Measurements from ENCODE around the gene SOX18. TPM values are rescaled to one million over a fixed set of nuclear protein-coding genes. Genes with fewer than 3 reads are reported as not detected.
A peak's percentile ranks its signal among the peaks of the same experiment; 100 is the strongest.

SOX18 gene
- total and polyA plus RNA-seq, 2 experiments from 2014 or later = 0.21 TPM; not detected in 1

DNA sequence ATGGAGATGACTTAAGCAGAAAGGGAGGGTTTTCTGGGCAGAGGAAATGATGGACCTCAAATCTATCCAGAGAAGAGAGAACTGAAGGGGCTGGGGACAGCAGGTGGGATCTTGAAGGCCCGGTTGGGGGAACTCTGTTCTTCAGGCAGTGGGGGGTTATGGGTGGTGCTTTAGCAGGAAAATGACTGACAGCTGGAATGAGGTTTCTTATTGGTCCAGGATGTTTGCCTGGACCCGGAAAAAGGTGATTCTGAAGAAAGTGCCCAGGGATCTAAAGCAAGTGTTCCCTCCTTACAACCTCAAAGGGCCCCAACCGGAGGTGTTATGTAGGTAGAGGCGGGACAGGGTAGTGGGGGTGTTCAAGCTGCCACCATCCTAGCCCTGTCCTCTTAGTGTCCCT, 46.0 kb upstream of the SOX18 start:
- no peaks in the 10 kb centered on the region for H3F3A ChIP-seq (replicated peaks; ENCODE audit: low read depth)
- no peak overlapping the region for H3K4me3 Mint-ChIP-seq
- ATAC-seq = no peak

DNA sequence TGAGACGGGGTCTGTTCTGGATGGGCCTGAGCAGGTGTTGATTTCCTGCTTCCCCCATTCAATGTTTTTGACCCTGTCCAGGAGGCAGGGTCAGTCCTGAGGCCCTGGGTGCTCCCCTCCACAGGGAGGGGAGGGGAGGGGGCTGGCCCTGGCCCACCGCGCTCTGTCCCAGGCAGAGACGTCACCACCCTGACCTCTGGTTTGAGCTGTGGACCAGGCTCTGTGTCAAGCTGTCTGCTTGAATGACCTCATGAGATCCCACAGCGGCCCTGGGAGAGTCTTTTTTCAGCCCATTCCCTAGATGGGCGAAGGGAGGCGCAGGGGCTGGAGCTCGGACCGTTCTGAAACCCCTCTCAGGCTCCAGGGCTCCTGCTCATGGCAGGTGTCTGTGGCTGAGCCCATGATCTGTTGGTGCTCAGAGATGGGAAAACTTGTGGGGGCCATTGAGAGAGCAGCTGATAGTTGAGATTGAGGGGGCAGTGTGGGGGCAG, 43.6 kb upstream of the SOX18 start:
- H2AFZ ChIP-seq = no peak overlapping the region
- ATAC-seq (peak; percentile 46), DNase-seq (ENCODE audit: low spot score) (no peak)
- H3K27ac ChIP-seq (ENCODE audit: low read depth) = no peak overlapping the region
- peaks cover 7% of the 10 kb centered on the region for H3K4me1 Mint-ChIP-seq
- H3K4me2 ChIP-seq = no peak overlapping the region
- no peaks in the 10 kb centered on the region for H3K4me1 ChIP-seq (ENCODE audit: insufficient read depth)
- no peaks in the 10 kb centered on the region for H3K79me2 ChIP-seq (replicated peaks; ENCODE audit: insufficient read depth)
- no peak overlapping the region for H3K4me3 ChIP-seq
- H3K27me3 ChIP-seq (ENCODE audit: insufficient read depth) = no peaks in the 10 kb centered on the region
- peaks cover 4% of the 10 kb centered on the region for H3K9me3 Mint-ChIP-seq
- no peaks in the 10 kb centered on the region for H4K20me1 ChIP-seq (replicated peaks; ENCODE audit: insufficient read depth)
- no peaks in the 10 kb centered on the region for H3K36me3 ChIP-seq (ENCODE audit: insufficient read depth)
- H3K9me2 ChIP-seq (ENCODE audit: insufficient read depth) = no peaks in the 10 kb centered on the region
- no peak overlapping the region for H3K27ac Mint-ChIP-seq
- H3F3A ChIP-seq (replicated peaks; ENCODE audit: low read depth) = no peaks in the 10 kb centered on the region
- H3K27me3 Mint-ChIP-seq (ENCODE audit: insufficient read depth, low read depth, poor library complexity) = peaks cover 13% of the 10 kb centered on the region
- H3K4me3 Mint-ChIP-seq = no peak overlapping the region
- peaks cover 4% of the 10 kb centered on the region; the same call in 2 of the 3 replicates for H3K36me3 Mint-ChIP-seq (ENCODE audit: low read depth)
- TF ChIP-seq ZNF114 (CRISPR knock-in tag; IDR thresholded peaks at IDR 0.05) = no peak
- TF ChIP-seq, protein P1, sequence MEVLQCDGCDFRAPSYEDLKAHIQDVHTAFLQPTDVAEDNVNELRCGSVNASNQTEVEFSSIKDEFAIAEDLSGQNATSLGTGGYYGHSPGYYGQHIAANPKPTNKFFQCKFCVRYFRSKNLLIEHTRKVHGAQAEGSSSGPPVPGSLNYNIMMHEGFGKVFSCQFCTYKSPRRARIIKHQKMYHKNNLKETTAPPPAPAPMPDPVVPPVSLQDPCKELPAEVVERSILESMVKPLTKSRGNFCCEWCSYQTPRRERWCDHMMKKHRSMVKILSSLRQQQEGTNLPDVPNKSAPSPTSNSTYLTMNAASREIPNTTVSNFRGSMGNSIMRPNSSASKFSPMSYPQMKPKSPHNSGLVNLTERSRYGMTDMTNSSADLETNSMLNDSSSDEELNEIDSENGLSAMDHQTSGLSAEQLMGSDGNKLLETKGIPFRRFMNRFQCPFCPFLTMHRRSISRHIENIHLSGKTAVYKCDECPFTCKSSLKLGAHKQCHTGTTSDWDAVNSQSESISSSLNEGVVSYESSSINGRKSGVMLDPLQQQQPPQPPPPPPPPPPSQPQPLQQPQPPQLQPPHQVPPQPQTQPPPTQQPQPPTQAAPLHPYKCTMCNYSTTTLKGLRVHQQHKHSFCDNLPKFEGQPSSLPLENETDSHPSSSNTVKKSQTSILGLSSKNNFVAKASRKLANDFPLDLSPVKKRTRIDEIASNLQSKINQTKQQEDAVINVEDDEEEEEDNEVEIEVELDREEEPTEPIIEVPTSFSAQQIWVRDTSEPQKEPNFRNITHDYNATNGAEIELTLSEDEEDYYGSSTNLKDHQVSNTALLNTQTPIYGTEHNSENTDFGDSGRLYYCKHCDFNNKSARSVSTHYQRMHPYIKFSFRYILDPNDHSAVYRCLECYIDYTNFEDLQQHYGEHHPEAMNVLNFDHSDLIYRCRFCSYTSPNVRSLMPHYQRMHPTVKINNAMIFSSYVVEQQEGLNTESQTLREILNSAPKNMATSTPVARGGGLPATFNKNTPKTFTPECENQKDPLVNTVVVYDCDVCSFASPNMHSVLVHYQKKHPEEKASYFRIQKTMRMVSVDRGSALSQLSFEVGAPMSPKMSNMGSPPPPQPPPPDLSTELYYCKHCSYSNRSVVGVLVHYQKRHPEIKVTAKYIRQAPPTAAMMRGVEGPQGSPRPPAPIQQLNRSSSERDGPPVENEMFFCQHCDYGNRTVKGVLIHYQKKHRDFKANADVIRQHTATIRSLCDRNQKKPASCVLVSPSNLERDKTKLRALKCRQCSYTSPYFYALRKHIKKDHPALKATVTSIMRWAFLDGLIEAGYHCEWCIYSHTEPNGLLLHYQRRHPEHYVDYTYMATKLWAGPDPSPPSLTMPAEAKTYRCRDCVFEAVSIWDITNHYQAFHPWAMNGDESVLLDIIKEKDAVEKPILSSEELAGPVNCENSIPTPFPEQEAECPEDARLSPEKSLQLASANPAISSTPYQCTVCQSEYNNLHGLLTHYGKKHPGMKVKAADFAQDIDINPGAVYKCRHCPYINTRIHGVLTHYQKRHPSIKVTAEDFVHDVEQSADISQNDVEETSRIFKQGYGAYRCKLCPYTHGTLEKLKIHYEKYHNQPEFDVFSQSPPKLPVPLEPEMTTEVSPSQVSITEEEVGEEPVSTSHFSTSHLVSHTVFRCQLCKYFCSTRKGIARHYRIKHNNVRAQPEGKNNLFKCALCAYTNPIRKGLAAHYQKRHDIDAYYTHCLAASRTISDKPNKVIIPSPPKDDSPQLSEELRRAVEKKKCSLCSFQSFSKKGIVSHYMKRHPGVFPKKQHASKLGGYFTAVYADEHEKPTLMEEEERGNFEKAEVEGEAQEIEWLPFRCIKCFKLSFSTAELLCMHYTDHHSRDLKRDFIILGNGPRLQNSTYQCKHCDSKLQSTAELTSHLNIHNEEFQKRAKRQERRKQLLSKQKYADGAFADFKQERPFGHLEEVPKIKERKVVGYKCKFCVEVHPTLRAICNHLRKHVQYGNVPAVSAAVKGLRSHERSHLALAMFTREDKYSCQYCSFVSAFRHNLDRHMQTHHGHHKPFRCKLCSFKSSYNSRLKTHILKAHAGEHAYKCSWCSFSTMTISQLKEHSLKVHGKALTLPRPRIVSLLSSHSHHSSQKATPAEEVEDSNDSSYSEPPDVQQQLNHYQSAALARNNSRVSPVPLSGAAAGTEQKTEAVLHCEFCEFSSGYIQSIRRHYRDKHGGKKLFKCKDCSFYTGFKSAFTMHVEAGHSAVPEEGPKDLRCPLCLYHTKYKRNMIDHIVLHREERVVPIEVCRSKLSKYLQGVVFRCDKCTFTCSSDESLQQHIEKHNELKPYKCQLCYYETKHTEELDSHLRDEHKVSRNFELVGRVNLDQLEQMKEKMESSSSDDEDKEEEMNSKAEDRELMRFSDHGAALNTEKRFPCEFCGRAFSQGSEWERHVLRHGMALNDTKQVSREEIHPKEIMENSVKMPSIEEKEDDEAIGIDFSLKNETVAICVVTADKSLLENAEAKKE (CRISPR knock-in tag; IDR thresholded peaks at IDR 0.05) = no peak
- TF ChIP-seq ZNF331 (CRISPR knock-in tag; IDR thresholded peaks at IDR 0.05; ENCODE audit: low read depth) = no peak
- TF ChIP-seq STAT1 (IDR thresholded peaks at IDR 0.05; ENCODE audit: unreplicated experiment) = no peak
- TF ChIP-seq CTCF (conservative IDR thresholded peaks at IDR 0.05; ENCODE audit: low read depth in 2 of 2) = no peak
- no peak for TF ChIP-seq JUNB (IDR thresholded peaks at IDR 0.05; ENCODE audit: unreplicated experiment)

More for the DNA sequence above, 46.0 kb upstream of the SOX18 start:
- TF ChIP-seq CREB1 (CRISPR knock-in tag; IDR thresholded peaks at IDR 0.05; ENCODE audit: low read depth) (no peak), ZNF331 (CRISPR knock-in tag; IDR thresholded peaks at IDR 0.05; ENCODE audit: low read depth) (no peak), POLR2AphosphoS5 (IDR thresholded peaks at IDR 0.05; ENCODE audit: low read depth) (no peak), STAT1 (IDR thresholded peaks at IDR 0.05; ENCODE audit: unreplicated experiment) (no peak), NANOG (IDR thresholded peaks at IDR 0.05; ENCODE audit: borderline replicate concordance) (no peak), ZNF114 (CRISPR knock-in tag; IDR thresholded peaks at IDR 0.05) (no peak), CTCF (conservative IDR thresholded peaks at IDR 0.05; ENCODE audit: low read depth in 2 of 2) (no peak), JUNB (IDR thresholded peaks at IDR 0.05; ENCODE audit: unreplicated experiment) (no peak)
- no peaks in the 10 kb centered on the region for H4K20me1 ChIP-seq (replicated peaks; ENCODE audit: insufficient read depth)
- Mint-ChIP-seq H3K27ac (no peak overlapping the region), H3K4me1 (peaks cover 9% of the 10 kb centered on the region), H3K9me3 (peaks cover 4% of the 10 kb centered on the region), H3K27me3 (ENCODE audit: insufficient read depth, low read depth, poor library complexity) (peaks cover 9% of the 10 kb centered on the region), H3K36me3 (ENCODE audit: low read depth) (peaks cover 4% of the 10 kb centered on the region; the same call in 2 of the 3 replicates)
- H3K4me1 ChIP-seq (ENCODE audit: insufficient read depth) = no peaks in the 10 kb centered on the region
- no peak overlapping the region for H3K4me2 ChIP-seq
- H2AFZ ChIP-seq = no peak overlapping the region
- H3K79me2 ChIP-seq (replicated peaks; ENCODE audit: insufficient read depth) = no peaks in the 10 kb centered on the region
- no peaks in the 10 kb centered on the region for H3K9me2 ChIP-seq (ENCODE audit: insufficient read depth)
- H3K27me3 ChIP-seq (ENCODE audit: insufficient read depth) = no peaks in the 10 kb centered on the region
- no peaks in the 10 kb centered on the region for H3K36me3 ChIP-seq (ENCODE audit: insufficient read depth)
- DNase-seq (ENCODE audit: low spot score) = no peak
- no peak overlapping the region for H3K27ac ChIP-seq (ENCODE audit: low read depth)
- no peak overlapping the region for H3K4me3 ChIP-seq

All from GM23338 (cell line).